HL-60 (cell line): ENCODE data around the gene FBP1.

Experiments used
- DNase-seq, 2 experiments: peaks; one replicate each; pipeline ENCODE4 v3.0.0-alpha.2; 2010 to 2020; ENCODE audit warnings: low read depth in 1 of 2, low spot score in 1 of 2
- H3K27ac ChIP-seq: fragments of 250-450 bp; sonication (Bioruptor Pico); replicated peaks from 2 replicates; pipeline ENCODE4 v1.5.1; 2020; ENCODE audit warnings: mild to moderate bottlenecking, moderate library complexity
- H3K27me3 ChIP-seq: fragments of 250-450 bp; sonication (Bioruptor Pico); 2 replicates; pipeline ENCODE4 v1.5.1; 2021; ENCODE audit warnings: mild to moderate bottlenecking, moderate library complexity; ENCODE audit not compliant: insufficient read depth, poor library complexity, severe bottlenecking
- H3K4me3 ChIP-seq: replicated peaks from 2 replicates; pipeline ENCODE4 v1.5.1; 2011; ENCODE audit warnings: mild to moderate bottlenecking, control low read depth, low read length; ENCODE audit not compliant: insufficient read depth
- CTCF ChIP-seq: IDR thresholded peaks from one replicate; pipeline ENCODE4 v1.5.1; 2011; ENCODE audit warnings: low read length, control low read depth, inconsistent platforms; ENCODE audit not compliant: insufficient read depth
- GABPA ChIP-seq: IDR thresholded peaks from 2 replicates; pipeline ENCODE4 v1.6.1; 2012; ENCODE audit warnings: low read depth
- POLR2AphosphoS5 ChIP-seq: IDR thresholded peaks from 2 replicates; pipeline ENCODE4 v1.6.1; 2012; ENCODE audit warnings: low read depth
- REST ChIP-seq: IDR thresholded peaks from 2 replicates; pipeline ENCODE4 v1.6.1; 2012; ENCODE audit warnings: low read depth; ENCODE audit not compliant: insufficient replicate concordance
- SPI1 ChIP-seq: IDR thresholded peaks from 2 replicates; pipeline ENCODE4 v1.6.1; 2012; ENCODE audit warnings: low read depth, mild to moderate bottlenecking, borderline replicate concordance

The FBP1 gene

GRCh38 chr9:94639999-94640376 lies 670 bp upstream of the FBP1 start:
- TF ChIP-seq CTCF (no peak), POLR2AphosphoS5 (no peak), SPI1 (no peak), GABPA (no peak), REST (no peak)
- peak overlapping the region; percentile 80 for H3K27ac ChIP-seq
- no peak for DNase-seq
- H3K4me3 ChIP-seq = peak overlapping the region; percentile 55; the same call in 1 of the 2 replicates
- no peaks in the 10 kb centered on the region for H3K27me3 ChIP-seq

- H3K4me3 ChIP-seq = peak overlapping the region; percentile 55
- H3K27ac ChIP-seq = peak overlapping the region; percentile 80
- DNase-seq = peak in 1 of 2 experiments; percentile 48
- TF ChIP-seq CTCF (no peak), SPI1 (no peak), REST (no peak), GABPA (no peak), POLR2AphosphoS5 (no peak)
- no peaks in the 10 kb centered on the region for H3K27me3 ChIP-seq
Observed at GRCh38 chr9:94638335-94639060, 820 bp downstream of the FBP1 start.

GRCh38 chr9:94632737-94633136 lies 6.6 kb downstream of the FBP1 start:
- Histone ChIP-seq H3K4me3 (no peak overlapping the region), H3K27ac (no peak overlapping the region), H3K27me3 (no peaks in the 10 kb centered on the region)
- TF ChIP-seq GABPA (no peak), SPI1 (no peak), CTCF (no peak), POLR2AphosphoS5 (no peak), REST (no peak)
- DNase-seq = no peak
